ENCODE measurements around the gene RXRG.

RXRG gene

GRCh38 chr1:165418195-165418594 lies 26.7 kb downstream of the RXRG start:
- H3K4me1 ChIP-seq (ENCODE audit: insufficient read depth, low read length) = no peaks in the 10 kb centered on the region
- H3K4me3 ChIP-seq (ENCODE audit: low read length) = no peak overlapping the region
- no peaks in the 10 kb centered on the region for H3K36me3 ChIP-seq (ENCODE audit: insufficient read depth, low read length)
- H3K27me3 ChIP-seq (ENCODE audit: insufficient read depth, low read length) = no peaks in the 10 kb centered on the region
- H3K9me3 ChIP-seq (ENCODE audit: low read length) = no peaks in the 10 kb centered on the region
- no peak overlapping the region for H2AFZ ChIP-seq (ENCODE audit: low read depth, low read length)

GRCh38 chr1:165416876-165417275 lies 28.1 kb downstream of the RXRG start:
- H3K4me3 ChIP-seq (ENCODE audit: low read length) = no peak overlapping the region
- no peaks in the 10 kb centered on the region for H3K36me3 ChIP-seq (ENCODE audit: insufficient read depth, low read length)
- no peak overlapping the region for H2AFZ ChIP-seq (ENCODE audit: low read depth, low read length)
- no peaks in the 10 kb centered on the region for H3K4me1 ChIP-seq (ENCODE audit: insufficient read depth, low read length)
- no peaks in the 10 kb centered on the region for H3K27me3 ChIP-seq (ENCODE audit: insufficient read depth, low read length)
- no peaks in the 10 kb centered on the region for H3K9me3 ChIP-seq (ENCODE audit: low read length)

GRCh38 chr1:165415068-165415467 lies 29.9 kb downstream of the RXRG start:
- no peaks in the 10 kb centered on the region for H3K27me3 ChIP-seq (ENCODE audit: insufficient read depth, low read length)

GRCh38 chr1:165414620-165415019 lies 30.3 kb downstream of the RXRG start:
- Histone ChIP-seq H3K9me3 (ENCODE audit: low read length) (no peaks in the 10 kb centered on the region), H3K36me3 (ENCODE audit: insufficient read depth, low read length) (no peaks in the 10 kb centered on the region), H2AFZ (ENCODE audit: low read depth, low read length) (no peak overlapping the region), H3K4me3 (ENCODE audit: low read length) (no peak overlapping the region), H3K27me3 (ENCODE audit: insufficient read depth, low read length) (no peaks in the 10 kb centered on the region), H3K4me1 (ENCODE audit: insufficient read depth, low read length) (no peaks in the 10 kb centered on the region)

More at GRCh38 chr1:165415068-165415467, 29.9 kb downstream of the RXRG start:
- Histone ChIP-seq H3K9me3 (ENCODE audit: low read length) (no peaks in the 10 kb centered on the region), H2AFZ (ENCODE audit: low read depth, low read length) (no peak overlapping the region), H3K4me1 (ENCODE audit: insufficient read depth, low read length) (no peaks in the 10 kb centered on the region), H3K4me3 (ENCODE audit: low read length) (no peak overlapping the region), H3K36me3 (ENCODE audit: insufficient read depth, low read length) (no peaks in the 10 kb centered on the region)

GRCh38 chr1:165411396-165411795 lies 33.5 kb downstream of the RXRG start:
- H3K4me1 ChIP-seq (ENCODE audit: insufficient read depth, low read length) = no peaks in the 10 kb centered on the region
- no peaks in the 10 kb centered on the region for H3K27me3 ChIP-seq (ENCODE audit: insufficient read depth, low read length)
- H2AFZ ChIP-seq (ENCODE audit: low read depth, low read length) = no peak overlapping the region
- no peak overlapping the region for H3K4me3 ChIP-seq (ENCODE audit: low read length)
- H3K9me3 ChIP-seq (ENCODE audit: low read length) = no peaks in the 10 kb centered on the region
- no peaks in the 10 kb centered on the region for H3K36me3 ChIP-seq (ENCODE audit: insufficient read depth, low read length)

GRCh38 chr1:165409657-165410358 lies 35.1 kb downstream of the RXRG start:
- Histone ChIP-seq H3K27me3 (ENCODE audit: insufficient read depth, low read length) (no peaks in the 10 kb centered on the region), H3K36me3 (ENCODE audit: insufficient read depth, low read length) (no peaks in the 10 kb centered on the region), H3K4me3 (ENCODE audit: low read length) (no peak overlapping the region), H3K4me1 (ENCODE audit: insufficient read depth, low read length) (no peaks in the 10 kb centered on the region), H2AFZ (ENCODE audit: low read depth, low read length) (no peak overlapping the region), H3K9me3 (ENCODE audit: low read length) (no peaks in the 10 kb centered on the region)

- H3K27me3 ChIP-seq (ENCODE audit: insufficient read depth, low read length) = no peaks in the 10 kb centered on the region
- no peaks in the 10 kb centered on the region for H3K4me1 ChIP-seq (ENCODE audit: insufficient read depth, low read length)
- no peak overlapping the region for H2AFZ ChIP-seq (ENCODE audit: low read depth, low read length)
- no peaks in the 10 kb centered on the region for H3K9me3 ChIP-seq (ENCODE audit: low read length)
- no peaks in the 10 kb centered on the region for H3K36me3 ChIP-seq (ENCODE audit: insufficient read depth, low read length)
- H3K4me3 ChIP-seq (ENCODE audit: low read length) = no peak overlapping the region
These were observed 36.4 kb downstream of the RXRG start for GRCh38 chr1:165408518-165408917.

- Histone ChIP-seq H3K4me3 (ENCODE audit: low read length) (no peak overlapping the region), H3K9me3 (ENCODE audit: low read length) (no peaks in the 10 kb centered on the region), H3K4me1 (ENCODE audit: insufficient read depth, low read length) (no peaks in the 10 kb centered on the region), H3K36me3 (ENCODE audit: insufficient read depth, low read length) (no peaks in the 10 kb centered on the region), H3K27me3 (ENCODE audit: insufficient read depth, low read length) (no peaks in the 10 kb centered on the region), H2AFZ (ENCODE audit: low read depth, low read length) (no peak overlapping the region)
These were observed 37.5 kb downstream of the RXRG start for GRCh38 chr1:165407398-165407797.

GRCh38 chr1:165403835-165404482 lies 41.0 kb downstream of the RXRG start:
- H3K4me1 ChIP-seq (ENCODE audit: insufficient read depth, low read length) = no peaks in the 10 kb centered on the region
- no peaks in the 10 kb centered on the region for H3K27me3 ChIP-seq (ENCODE audit: insufficient read depth, low read length)
- no peak overlapping the region for H3K4me3 ChIP-seq (ENCODE audit: low read length)
- H3K9me3 ChIP-seq (ENCODE audit: low read length) = no peaks in the 10 kb centered on the region
- no peaks in the 10 kb centered on the region for H3K36me3 ChIP-seq (ENCODE audit: insufficient read depth, low read length)
- no peak overlapping the region for H2AFZ ChIP-seq (ENCODE audit: low read depth, low read length)

- H3K36me3 ChIP-seq (ENCODE audit: insufficient read depth, low read length) = no peaks in the 10 kb centered on the region
- H3K4me1 ChIP-seq (ENCODE audit: insufficient read depth, low read length) = no peaks in the 10 kb centered on the region
- no peaks in the 10 kb centered on the region for H3K9me3 ChIP-seq (ENCODE audit: low read length)
- no peak overlapping the region for H3K4me3 ChIP-seq (ENCODE audit: low read length)
- H2AFZ ChIP-seq (ENCODE audit: low read depth, low read length) = no peak overlapping the region
- H3K27me3 ChIP-seq (ENCODE audit: insufficient read depth, low read length) = no peaks in the 10 kb centered on the region
These were observed 42.3 kb downstream of the RXRG start for GRCh38 chr1:165402517-165403111.

- Histone ChIP-seq H2AFZ (ENCODE audit: low read depth, low read length) (no peak overlapping the region), H3K27me3 (ENCODE audit: insufficient read depth, low read length) (no peaks in the 10 kb centered on the region), H3K9me3 (ENCODE audit: low read length) (no peaks in the 10 kb centered on the region), H3K4me1 (ENCODE audit: insufficient read depth, low read length) (no peaks in the 10 kb centered on the region), H3K36me3 (ENCODE audit: insufficient read depth, low read length) (no peaks in the 10 kb centered on the region), H3K4me3 (ENCODE audit: low read length) (no peak overlapping the region)
These were observed 47.0 kb downstream of the RXRG start for GRCh38 chr1:165397944-165398343.

GRCh38 chr1:165395901-165396300 lies 49.0 kb downstream of the RXRG start:
- Histone ChIP-seq H3K4me1 (ENCODE audit: insufficient read depth, low read length) (no peaks in the 10 kb centered on the region), H3K27me3 (ENCODE audit: insufficient read depth, low read length) (no peaks in the 10 kb centered on the region), H3K9me3 (ENCODE audit: low read length) (no peaks in the 10 kb centered on the region), H2AFZ (ENCODE audit: low read depth, low read length) (no peak overlapping the region), H3K36me3 (ENCODE audit: insufficient read depth, low read length) (no peaks in the 10 kb centered on the region), H3K4me3 (ENCODE audit: low read length) (no peak overlapping the region)

- no peaks in the 10 kb centered on the region for H3K27me3 ChIP-seq (ENCODE audit: insufficient read depth, low read length)
- no peaks in the 10 kb centered on the region for H3K36me3 ChIP-seq (ENCODE audit: insufficient read depth, low read length)
- no peak overlapping the region for H3K4me3 ChIP-seq (ENCODE audit: low read length)
- H3K9me3 ChIP-seq (ENCODE audit: low read length) = no peaks in the 10 kb centered on the region
- H3K4me1 ChIP-seq (ENCODE audit: insufficient read depth, low read length) = no peaks in the 10 kb centered on the region
- H2AFZ ChIP-seq (ENCODE audit: low read depth, low read length) = no peak overlapping the region
These were observed 49.4 kb downstream of the RXRG start for GRCh38 chr1:165395478-165395877.
